MCF 10A (cell line): ENCODE data around the gene KCNMB2. TPM values are rescaled to one million over a fixed set of nuclear protein-coding genes. Genes with fewer than 3 reads are reported as not detected.

Experiments
- BruUV-seq: library from RNA; stranded (reverse); fragments of 400-500 nt; replicated peaks from 2 replicates; lab custom pipeline; 2021; lab: Mats Ljungman, UMichigan
- CTCF ChIA-PET: fragments of 300-600 bp; sonication (Branson Sonifier 250); formaldehyde crosslinking; extraction: SDS; loops from one replicate; lab custom pipeline; 2021; ENCODE audit warnings: antibody characterized with exemption, inconsistent platforms; lab: Yijun Ruan, JAX
- POLR2A ChIA-PET: fragments of 300-600, 350-650 bp; sonication (Branson Sonifier 250); formaldehyde crosslinking; extraction: SDS; loops from one replicate; lab custom pipeline; 2020; ENCODE audit warnings: antibody characterized with exemption, inconsistent platforms; lab: Yijun Ruan, JAX
- DNase-seq: peaks from one replicate; pipeline ENCODE4 v3.0.0-alpha.2; 2018; ENCODE audit not compliant: unreplicated experiment
- H3K27ac Mint-ChIP-seq: one replicate; pipeline ENCODE4 v1.8.0; 2022; ENCODE audit warnings: mild to moderate bottlenecking, low read depth, mixed read lengths; ENCODE audit not compliant: unreplicated experiment
- H3K27me3 Mint-ChIP-seq: one replicate; pipeline ENCODE4 v1.8.0; 2022; ENCODE audit warnings: mixed read lengths; ENCODE audit not compliant: insufficient read depth, unreplicated experiment
- H3K36me3 Mint-ChIP-seq: one replicate; pipeline ENCODE4 v1.8.0; 2022; ENCODE audit warnings: mild to moderate bottlenecking, moderate library complexity, mixed read lengths; ENCODE audit not compliant: insufficient read depth, unreplicated experiment
- H3K4me1 Mint-ChIP-seq: one replicate; pipeline ENCODE4 v1.8.0; 2022; ENCODE audit warnings: mixed read lengths; ENCODE audit not compliant: insufficient read depth, unreplicated experiment
- H3K4me3 Mint-ChIP-seq: one replicate; pipeline ENCODE4 v1.8.0; 2022; ENCODE audit warnings: mild to moderate bottlenecking, moderate library complexity, mixed read lengths; ENCODE audit not compliant: unreplicated experiment
- H3K9me3 Mint-ChIP-seq: one replicate; pipeline ENCODE4 v1.8.0; 2022; ENCODE audit warnings: mixed read lengths; ENCODE audit not compliant: unreplicated experiment
- CTCF ChIP-seq: fragments of 200-600 bp; IDR thresholded peaks from one replicate; pipeline ENCODE4 v1.8.0; 2022; ENCODE audit warnings: antibody characterized with exemption, mild to moderate bottlenecking; ENCODE audit not compliant: unreplicated experiment
- intact Hi-C: fragments of 100-400 bp; cut with micrococcal nuclease; formaldehyde crosslinking; loops from 2 replicates; pipeline ENCODE4 v1.14.1; 2022
- total RNA-seq: library from RNA; stranded (reverse); gene quantifications from 2 replicates; pipeline ENCODE4 v1.2.3, GENCODE V29; 2022

KCNMB2 gene
- total RNA-seq, 1 experiment from 2014 or later: not detected

- ChIA-PET POLR2A (no interaction called here), CTCF (no interaction called here)
- Mint-ChIP-seq H3K4me1 (peaks cover 11% of the 10 kb centered on the region), H3K9me3 (no peaks in the 10 kb centered on the region), H3K27me3 (no peaks in the 10 kb centered on the region), H3K27ac (no peak overlapping the region), H3K4me3 (no peak overlapping the region), H3K36me3 (no peaks in the 10 kb centered on the region)
- no peak for TF ChIP-seq CTCF
- intact Hi-C loops: no loop called here
- no TSS peak for BruUV-seq
- no peak for DNase-seq
Observed at GRCh38 chr3:178602856-178603255, 66.6 kb downstream of the KCNMB2 start.

- no peaks in the 10 kb centered on the region for H3K36me3 Mint-ChIP-seq
- no peak overlapping the region for H3K4me3 Mint-ChIP-seq
- no peak for DNase-seq
- H3K9me3 Mint-ChIP-seq: no peaks in the 10 kb centered on the region
- no peak for TF ChIP-seq CTCF
- H3K4me1 Mint-ChIP-seq: peaks cover 11% of the 10 kb centered on the region
- H3K27ac Mint-ChIP-seq: no peak overlapping the region
- H3K27me3 Mint-ChIP-seq: no peaks in the 10 kb centered on the region
- ChIA-PET POLR2A (no interaction called here), CTCF (no interaction called here)
- intact Hi-C loops: no loop called here
- no TSS peak for BruUV-seq
Observed at GRCh38 chr3:178603735-178604134, 67.5 kb downstream of the KCNMB2 start.

GRCh38 chr3:178618197-178618596 lies 82.0 kb downstream of the KCNMB2 start:
- no peak for TF ChIP-seq CTCF
- H3K9me3 Mint-ChIP-seq: no peaks in the 10 kb centered on the region
- peaks cover 6% of the 10 kb centered on the region for H3K4me1 Mint-ChIP-seq
- H3K36me3 Mint-ChIP-seq: no peaks in the 10 kb centered on the region
- no peaks in the 10 kb centered on the region for H3K27me3 Mint-ChIP-seq
- DNase-seq: peak; percentile 35
- ChIA-PET CTCF (interaction anchor here (0.6 to 1.0 kb wide), 2 partner anchors 54 to 206 kb away, joined by 3 to 4 read pairs; no protein-coding TSS in a partner anchor), POLR2A (interaction anchor here (0.6 to 0.7 kb wide), 4 partner anchors 93 to 1477 kb away, joined by 3 read pairs; no protein-coding TSS in a partner anchor)
- intact Hi-C loops: no loop called here
- no TSS peak for BruUV-seq
- H3K4me3 Mint-ChIP-seq: peak overlapping the region; percentile 53
- H3K27ac Mint-ChIP-seq: peak overlapping the region; percentile 68

DNA sequence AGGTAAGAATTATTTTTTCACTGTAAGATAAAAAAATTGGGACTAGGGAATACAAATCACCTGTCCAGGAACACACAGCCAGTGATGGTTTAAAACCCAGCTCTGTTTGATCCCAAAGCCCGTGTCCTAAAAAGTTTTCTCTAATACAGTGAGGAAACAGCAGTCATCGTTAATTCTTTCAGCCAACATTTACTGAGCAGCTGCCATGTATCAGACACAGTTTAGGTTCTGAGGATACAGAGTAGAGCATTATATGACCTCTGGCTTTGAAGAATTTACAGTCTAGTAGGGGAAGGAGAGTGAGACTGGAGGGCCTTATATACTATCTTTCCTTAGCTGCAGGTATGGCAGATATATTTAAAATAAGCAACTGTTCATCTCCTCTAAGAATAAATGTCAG lies 82.7 kb downstream of the KCNMB2 start:
- no peaks in the 10 kb centered on the region for H3K27me3 Mint-ChIP-seq
- no peaks in the 10 kb centered on the region for H3K36me3 Mint-ChIP-seq
- TF ChIP-seq CTCF: no peak
- intact Hi-C loops: no loop called here
- BruUV-seq: no TSS peak
- no peak overlapping the region for H3K4me3 Mint-ChIP-seq
- H3K27ac Mint-ChIP-seq: no peak overlapping the region
- H3K4me1 Mint-ChIP-seq: peaks cover 6% of the 10 kb centered on the region
- no peak for DNase-seq
- ChIA-PET CTCF (interaction anchor here (0.6 to 1.0 kb wide), 2 partner anchors 54 to 205 kb away, joined by 3 to 4 read pairs; no protein-coding TSS in a partner anchor), POLR2A (interaction anchor here (0.7 kb wide), 1 partner anchor 1476 kb away, joined by 3 read pairs; no protein-coding TSS in a partner anchor)
- H3K9me3 Mint-ChIP-seq: no peaks in the 10 kb centered on the region
